ENCODE results near the gene MBP.

GRCh38 chr18:76977108-76977621 is 155.4 kb downstream of the MBP start:
- TF ChIP-seq CTCF (conservative IDR thresholded peaks at IDR 0.05; ENCODE audit: low read length): no peak
- no peak for TF ChIP-seq EZH2phosphoT487 (IDR thresholded peaks at IDR 0.05; ENCODE audit: borderline replicate concordance, low read depth, low read length)

All from OCI-LY7 (cell line).